SK-N-SH (cell line): ENCODE results near the gene SNX17. TPM values are rescaled to one million over a fixed set of nuclear protein-coding genes. Genes with fewer than 3 reads are reported as not detected.

Experiments used
- CTCF ChIA-PET: fragments of 300-600, 350-600 bp; formaldehyde crosslinking; extraction: SDS; loops from one replicate; lab custom pipeline; 2021; lab: Yijun Ruan, JAX
- POLR2A ChIA-PET: fragments of 350-600 bp; sonication (Branson Sonifier 250); formaldehyde crosslinking; extraction: SDS; loops from one replicate; lab custom pipeline; 2020; ENCODE audit warnings: antibody characterized with exemption, inconsistent platforms; lab: Yijun Ruan, JAX
- DNase-seq: peaks from one replicate; pipeline ENCODE4 v3.0.0; 2012
- H2AFZ ChIP-seq: fragments of 200-600 bp; sonication (generic); 2 replicates; pipeline ENCODE4 v1.8.1; 2016; ENCODE audit warnings: antibody characterized with exemption, mild to moderate bottlenecking, low read depth
- H3F3A ChIP-seq: fragments of 200-600 bp; sonication (generic); replicated peaks from 2 replicates; pipeline ENCODE3; 2016; ENCODE audit warnings: antibody characterized with exemption, mild to moderate bottlenecking; ENCODE audit not compliant: insufficient read depth
- H3K27ac ChIP-seq, 2 experiments: fragments of 200-500 bp in 1 of 2; fragments of 200-600 bp in 1 of 2; sonication (Bioruptor generic) in 1 of 2; sonication (generic), shearing (Covaris generic) in 1 of 2; 2 replicates each; pipeline versions ENCODE4 v1.5.1 to v1.6.1; 2014 to 2016; ENCODE audit warnings: low read depth in 2 of 2, inconsistent platforms in 1 of 2, low read length in 1 of 2, mild to moderate bottlenecking in 1 of 2, mixed read lengths in 1 of 2
- H3K27me3 ChIP-seq: fragments of 200-600 bp; sonication (generic), shearing (Covaris generic); 2 replicates; pipeline ENCODE4 v1.6.1; 2016; ENCODE audit warnings: mixed run types; ENCODE audit not compliant: insufficient read depth
- H3K36me3 ChIP-seq, 2 experiments: fragments of 200-500 bp in 1 of 2; fragments of 200-600 bp in 1 of 2; sonication (Bioruptor generic) in 1 of 2; sonication (generic) in 1 of 2; replicated peaks in 1 of 2; 2 replicates each; pipeline versions ENCODE3 to v1.5.1; 2014 to 2016; ENCODE audit warnings: low read length in 1 of 2, mild to moderate bottlenecking in 1 of 2; ENCODE audit not compliant: insufficient read depth in 2 of 2, control insufficient read depth in 1 of 2
- H3K4me1 ChIP-seq, 2 experiments: fragments of 200-500 bp in 1 of 2; fragments of 200-600 bp in 1 of 2; sonication (Bioruptor generic) in 1 of 2; sonication (generic), shearing (Covaris generic) in 1 of 2; 2 replicates each; pipeline versions ENCODE4 v1.5.1 to v1.6.1; 2014 to 2016; ENCODE audit warnings: low read depth in 1 of 2, low read length in 1 of 2, mixed run types in 1 of 2; ENCODE audit not compliant: insufficient read depth in 2 of 2, control insufficient read depth in 1 of 2
- H3K4me2 ChIP-seq: fragments of 200-600 bp; sonication (generic), shearing (Covaris generic); 2 replicates; pipeline ENCODE4 v1.6.1; 2017; ENCODE audit warnings: mixed run types
- H3K4me3 ChIP-seq, 2 experiments: fragments of 200-500 bp in 1 of 2; fragments of 200-600 bp in 1 of 2; sonication (Bioruptor generic) in 1 of 2; sonication (generic), shearing (Covaris generic) in 1 of 2; 2 replicates each; pipeline versions ENCODE4 v1.5.1 to v1.8.1; 2014 to 2016; ENCODE audit warnings: low read depth in 2 of 2, inconsistent platforms in 1 of 2, low read length in 1 of 2, mild to moderate bottlenecking in 1 of 2, mixed read lengths in 1 of 2, moderate library complexity in 1 of 2
- H3K79me2 ChIP-seq: fragments of 200-600 bp; sonication (generic); 2 replicates; pipeline ENCODE4 v1.8.1; 2017; ENCODE audit warnings: mild to moderate bottlenecking; ENCODE audit not compliant: insufficient read depth
- H3K9ac ChIP-seq: fragments of 200-600 bp; sonication (generic); 2 replicates; pipeline ENCODE4 v1.6.1; 2017; ENCODE audit warnings: mixed run types
- H3K9me2 ChIP-seq: fragments of 200-600 bp; sonication (generic); 2 replicates; pipeline ENCODE4 v1.6.1; 2017; ENCODE audit warnings: mixed run types
- H3K9me3 ChIP-seq: fragments of 200-600 bp; sonication (generic); 2 replicates; pipeline ENCODE4 v1.6.1; 2017; ENCODE audit warnings: mixed run types, mild to moderate bottlenecking, moderate library complexity
- H4K20me1 ChIP-seq: fragments of 200-600 bp; sonication (generic); 2 replicates; pipeline ENCODE4 v1.6.1; 2017; ENCODE audit warnings: mild to moderate bottlenecking, mixed run types; ENCODE audit not compliant: insufficient read depth
- CHD2 ChIP-seq: fragments of 150-350 bp; IDR thresholded peaks from 2 replicates; pipeline ENCODE4 v1.6.1; 2018; ENCODE audit warnings: low read length; ENCODE audit not compliant: partially characterized antibody
- ELF1 ChIP-seq: IDR thresholded peaks from 2 replicates; pipeline ENCODE4 v1.4.0; 2012
- EP300 ChIP-seq, 2 experiments: IDR thresholded peaks; 2 replicates each; pipeline versions ENCODE4 v1.4.0 to v1.6.1; 2012; ENCODE audit warnings: borderline replicate concordance in 1 of 2, low read depth in 1 of 2, low read length in 1 of 2
- FOXM1 ChIP-seq: IDR thresholded peaks from 2 replicates; pipeline ENCODE4 v1.4.0; 2012; ENCODE audit warnings: low read depth, mild to moderate bottlenecking
- GATA2 ChIP-seq: sonication (generic); formaldehyde crosslinking; IDR thresholded peaks from 2 replicates; pipeline ENCODE4 v1.5.0; 2020; ENCODE audit warnings: mild to moderate bottlenecking, missing genetic modification reagents
- IRF3 ChIP-seq: fragments of 150-350 bp; IDR thresholded peaks from 2 replicates; pipeline ENCODE4 v1.6.1; 2016; ENCODE audit warnings: mild to moderate bottlenecking, low read depth, low read length
- JUND ChIP-seq: IDR thresholded peaks from 2 replicates; pipeline ENCODE4 v1.4.0; 2012
- MAX ChIP-seq: IDR thresholded peaks from 2 replicates; pipeline ENCODE4 v1.4.0; 2012; ENCODE audit warnings: low read depth
- NFIC ChIP-seq: IDR thresholded peaks from 2 replicates; pipeline ENCODE4 v1.4.0; 2012; ENCODE audit warnings: borderline replicate concordance
- PBX3 ChIP-seq: IDR thresholded peaks from 2 replicates; pipeline ENCODE4; 2012
- RAD21 ChIP-seq: IDR thresholded peaks from 2 replicates; pipeline ENCODE4 v1.6.1; 2012; ENCODE audit warnings: mild to moderate bottlenecking, low read length
- RCOR1 ChIP-seq: fragments of 150-350 bp; IDR thresholded peaks from 2 replicates; pipeline ENCODE4 v1.6.1; 2017; ENCODE audit warnings: antibody characterized with exemption, low read length
- REST ChIP-seq: IDR thresholded peaks from 2 replicates; pipeline ENCODE4 v1.6.1; 2012; ENCODE audit warnings: mild to moderate bottlenecking, low read depth, low read length, moderate library complexity
- RFX5 ChIP-seq: IDR thresholded peaks from 2 replicates; pipeline ENCODE4 v1.6.1; 2012; ENCODE audit warnings: mild to moderate bottlenecking, improper control_type of control experiment, low read length
- SIN3A ChIP-seq: IDR thresholded peaks from 2 replicates; pipeline ENCODE4 v1.6.1; 2012; ENCODE audit warnings: low read depth, mild to moderate bottlenecking, low read length, moderate library complexity, borderline replicate concordance
- SMC3 ChIP-seq: IDR thresholded peaks from 2 replicates; pipeline ENCODE4 v1.6.1; 2012; ENCODE audit warnings: low read depth, low read length, improper control_type of control experiment
- TAF1 ChIP-seq: IDR thresholded peaks from 2 replicates; pipeline ENCODE4 v1.6.1; 2012; ENCODE audit warnings: low read depth, mild to moderate bottlenecking, low read length, moderate library complexity, borderline replicate concordance
- TCF12 ChIP-seq: IDR thresholded peaks from 2 replicates; pipeline ENCODE4 v1.4.0; 2012
- USF1 ChIP-seq: IDR thresholded peaks from 2 replicates; pipeline ENCODE4 v1.4.0; 2012; ENCODE audit warnings: low read depth, borderline replicate concordance
- WGBS: methylation state at CpG from one replicate; pipeline ENCODE4 v1.1.6; 2017; ENCODE audit warnings: low lambda C conversion rate; 5-methylcytosine and 5-hydroxymethylcytosine counted together
- polyA plus RNA-seq, 3 experiments: library from polyadenylated mRNA; depleted of rRNA; stranded (reverse); fragments of >200 nt; gene quantifications; 2 replicates each; pipeline ENCODE4 v1.2.3, GENCODE V29; 2012

SNX17 gene
- polyA plus RNA-seq, 1 of the 3 experiments (the other 2 are of a cell fraction) = 145 TPM

- peak; percentile 3 for TF ChIP-seq PBX3
- TF ChIP-seq IRF3 = no peak
- no peak for TF ChIP-seq ELF1
Measured at GRCh38 chr2:27379836-27380625, 9.6 kb downstream of the SNX17 start (continued).

GRCh38 chr2:27380626-27381545 is 10.5 kb downstream of the SNX17 start, which contains the start of gene ZNF513:
Gene ZNF513 (minus strand): TSS chr2:27380734. CDS start chr2:27380526, 208 bp downstream.
- H3K36me3 ChIP-seq = peaks cover 42 to 81% of the 10 kb centered on the region in 2 experiments
- H4K20me1 ChIP-seq = peaks cover 4% of the 10 kb centered on the region; the same call in 1 of the 2 replicates
- H3K9ac ChIP-seq = peak within 1 kb of the TSS; percentile 77
- DNase-seq = peak; percentile 99
- H3K4me2 ChIP-seq = peak within 1 kb of the TSS; percentile 89
- H3F3A ChIP-seq = peaks cover 44% of the 10 kb centered on the region
- no peaks in the 10 kb centered on the region for H3K27me3 ChIP-seq
- peak within 1 kb of the TSS; percentile 87; the same call in 1 of the 2 replicates for H2AFZ ChIP-seq
- peaks cover 15 to 53% of the 10 kb centered on the region in 2 experiments; a peak in 3 of 4 replicates for H3K4me1 ChIP-seq
- ChIA-PET CTCF (interaction anchor here (0.9 to 5.7 kb wide), 7 partner anchors 11 to 302 kb away, joined by 3 to 36 read pairs (median 4); partner anchors contain the start of genes EIF2B4, GTF3C2, PPM1G and SNX17), POLR2A (interaction anchor here (0.6 to 4.4 kb wide), 7 partner anchors 10 to 488 kb away, joined by 3 to 34 read pairs (median 17); partner anchors contain the start of genes EIF2B4, GTF3C2, NRBP1 and PPM1G)
- H3K9me3 ChIP-seq = no peaks in the 10 kb centered on the region
- peak within 1 kb of the TSS; percentile 80 to 86 for H3K4me3 ChIP-seq
- WGBS = 25% methylated on average over 38 of the region's 67 CpGs
- H3K79me2 ChIP-seq = peaks cover 29% of the 10 kb centered on the region
- no peaks in the 10 kb centered on the region for H3K9me2 ChIP-seq
- peak within 1 kb of the TSS; percentile 68 to 95 for H3K27ac ChIP-seq
- TF ChIP-seq JUND (peak; percentile 66), CHD2 (peak; percentile 96), USF1 (peak; percentile 68; the same call in 1 of the 2 replicates), EP300 (IDR thresholded peaks at IDR 0.05; ENCODE audit: borderline replicate concordance in 1 of 2, low read depth in 1 of 2, low read length in 1 of 2) (no peak), TCF12 (peak; percentile 55; the same call in 1 of the 2 replicates), NFIC (0 out of 2 replicates have a peak, but pooled peaks have one; percentile 11), IRF3 (peak; percentile 36; the same call in 1 of the 2 replicates), MAX (peak; percentile 93), RFX5 (peak; percentile 62; the same call in 1 of the 2 replicates), GATA2 (CRISPR knock-in tag) (no peak), RCOR1 (0 out of 2 replicates have a peak, but pooled peaks have one; percentile 28), FOXM1 (no peak), SMC3 (no peak), SIN3A (peak; percentile 86), REST (no peak), RAD21 (no peak), TAF1 (peak; percentile 60; the same call in 1 of the 2 replicates)
